Caco-2 (cell line): ENCODE data around the gene ZFHX3. TPM values are rescaled to one million over a fixed set of nuclear protein-coding genes. Genes with fewer than 3 reads are reported as not detected.

Experiments
- BruUV-seq: library from RNA; stranded (reverse); fragments of 400-500 nt; replicated peaks from 2 replicates; lab custom pipeline; 2021; lab: Mats Ljungman, UMichigan
- CTCF ChIA-PET: fragments of 300-600 bp; sonication (Branson Sonifier 250); formaldehyde crosslinking; loops from one replicate; lab custom pipeline; 2022; ENCODE audit warnings: antibody characterized with exemption; lab: Charles Lee
- POLR2A ChIA-PET: fragments of 300-600 bp; sonication (Branson Sonifier 250); formaldehyde crosslinking; loops from one replicate; lab custom pipeline; 2022; ENCODE audit warnings: antibody characterized with exemption; lab: Charles Lee
- DNase-seq, 2 experiments: peaks; one replicate each; pipeline versions ENCODE4 v3.0.0 to v3.0.0-alpha.2; 2020 to 2022
- H3K27me3 ChIP-seq: replicated peaks from 2 replicates; pipeline ENCODE4 v1.6.0; 2011; ENCODE audit warnings: low read length; ENCODE audit not compliant: control insufficient read depth, insufficient read depth
- H3K36me3 ChIP-seq: 2 replicates; pipeline ENCODE4 v1.5.1; 2011; ENCODE audit warnings: low read length; ENCODE audit not compliant: control insufficient read depth, insufficient read depth
- H3K4me1 ChIP-seq: fragments of 250-450 bp; sonication (Bioruptor Pico); 2 replicates; pipeline ENCODE4 v1.5.1; 2020; ENCODE audit warnings: mild to moderate bottlenecking
- H3K4me3 ChIP-seq: 2 replicates; pipeline ENCODE4 v1.5.1; 2011; ENCODE audit warnings: low read depth, mild to moderate bottlenecking, control low read depth, low read length
- H3K9me3 ChIP-seq: fragments of 250-450 bp; sonication (Bioruptor Pico); 2 replicates; pipeline ENCODE4 v1.5.1; 2020; ENCODE audit warnings: mild to moderate bottlenecking, moderate library complexity
- H3K27ac Mint-ChIP-seq: one replicate; pipeline ENCODE4 v1.8.0; 2022; ENCODE audit warnings: mixed read lengths; ENCODE audit not compliant: unreplicated experiment
- H3K27me3 Mint-ChIP-seq: one replicate; pipeline ENCODE4 v1.8.0; 2022; ENCODE audit warnings: mixed read lengths; ENCODE audit not compliant: insufficient read depth, unreplicated experiment
- H3K36me3 Mint-ChIP-seq: one replicate; pipeline ENCODE4 v1.8.0; 2022; ENCODE audit warnings: mild to moderate bottlenecking, mixed read lengths; ENCODE audit not compliant: insufficient read depth, unreplicated experiment
- H3K4me1 Mint-ChIP-seq: one replicate; pipeline ENCODE4 v1.8.0; 2022; ENCODE audit warnings: low read depth, mixed read lengths; ENCODE audit not compliant: unreplicated experiment
- H3K4me3 Mint-ChIP-seq: one replicate; pipeline ENCODE4 v1.8.0; 2022; ENCODE audit warnings: mild to moderate bottlenecking, moderate library complexity, mixed read lengths; ENCODE audit not compliant: unreplicated experiment
- H3K9me3 Mint-ChIP-seq: one replicate; pipeline ENCODE4 v1.8.0; 2022; ENCODE audit warnings: mixed read lengths; ENCODE audit not compliant: unreplicated experiment
- intact Hi-C: fragments of 100-400 bp; cut with micrococcal nuclease; formaldehyde crosslinking; loops from one replicate; pipeline ENCODE4 v1.10.0; 2022; ENCODE audit not compliant: unreplicated experiment
- total RNA-seq: library from RNA; stranded (reverse); gene quantifications from 2 replicates; pipeline ENCODE4 v1.2.3, GENCODE V29; 2022
- TF ChIP-seq, protein P1 (sequence below), 2 experiments: fragments of 200-600 bp in 1 of 2; IDR thresholded peaks; 1 replicate in 1 of 2; 2 replicates in 1 of 2; pipeline versions ENCODE4 v1.5.1 to v1.8.0; 2011 to 2022; ENCODE audit warnings: antibody characterized with exemption in 1 of 2, control low read depth in 1 of 2, inconsistent platforms in 1 of 2, low read depth in 1 of 2, low read length in 1 of 2, mild to moderate bottlenecking in 1 of 2, moderate library complexity in 1 of 2; ENCODE audit not compliant: insufficient read depth in 1 of 2, severe bottlenecking in 1 of 2, unreplicated experiment in 1 of 2

Gene ZFHX3
- total RNA-seq, 1 experiment from 2014 or later, result 39.9 TPM

DNA sequence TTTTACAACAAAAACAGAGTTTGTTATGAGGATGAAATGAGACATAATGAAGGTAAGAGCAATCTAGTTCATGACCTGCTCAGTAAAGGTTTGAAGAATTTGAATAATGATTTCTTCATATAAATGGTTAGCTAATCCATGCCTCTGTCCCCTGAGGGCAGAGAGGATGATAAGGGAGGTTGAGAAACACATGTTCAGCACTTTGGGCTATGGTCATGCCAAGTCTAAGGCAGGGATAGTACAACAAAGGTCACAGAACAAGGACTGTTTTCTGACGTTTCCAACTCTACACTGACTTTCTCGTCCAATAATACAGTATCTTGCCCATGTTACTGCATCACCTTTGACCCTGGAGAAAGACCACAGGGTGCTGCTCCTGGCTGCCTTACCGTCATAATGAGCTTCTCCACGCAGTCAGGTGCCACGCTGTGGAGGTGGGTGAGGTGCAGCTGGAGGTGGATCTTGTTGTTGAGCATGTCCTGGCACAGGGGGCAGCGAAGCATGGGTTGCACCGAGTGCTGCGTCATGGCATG is 236.7 kb downstream of the ZFHX3 start:
- H3K4me3 Mint-ChIP-seq, result no peak overlapping the region
- Histone ChIP-seq H3K4me1 (no peaks in the 10 kb centered on the region), H3K9me3 (no peaks in the 10 kb centered on the region), H3K4me3 (no peak overlapping the region), H3K36me3 (no peaks in the 10 kb centered on the region; the same call in 1 of the 2 replicates), H3K27me3 (no peaks in the 10 kb centered on the region)
- no peak for DNase-seq
- no peak overlapping the region for H3K27ac Mint-ChIP-seq
- intact Hi-C loops, result no loop called here
- no peaks in the 10 kb centered on the region for H3K27me3 Mint-ChIP-seq
- peaks cover 7% of the 10 kb centered on the region for H3K4me1 Mint-ChIP-seq
- ChIA-PET CTCF (no interaction called here), POLR2A (no interaction called here)
- peaks cover 45% of the 10 kb centered on the region for H3K36me3 Mint-ChIP-seq
- TF ChIP-seq, protein P1, sequence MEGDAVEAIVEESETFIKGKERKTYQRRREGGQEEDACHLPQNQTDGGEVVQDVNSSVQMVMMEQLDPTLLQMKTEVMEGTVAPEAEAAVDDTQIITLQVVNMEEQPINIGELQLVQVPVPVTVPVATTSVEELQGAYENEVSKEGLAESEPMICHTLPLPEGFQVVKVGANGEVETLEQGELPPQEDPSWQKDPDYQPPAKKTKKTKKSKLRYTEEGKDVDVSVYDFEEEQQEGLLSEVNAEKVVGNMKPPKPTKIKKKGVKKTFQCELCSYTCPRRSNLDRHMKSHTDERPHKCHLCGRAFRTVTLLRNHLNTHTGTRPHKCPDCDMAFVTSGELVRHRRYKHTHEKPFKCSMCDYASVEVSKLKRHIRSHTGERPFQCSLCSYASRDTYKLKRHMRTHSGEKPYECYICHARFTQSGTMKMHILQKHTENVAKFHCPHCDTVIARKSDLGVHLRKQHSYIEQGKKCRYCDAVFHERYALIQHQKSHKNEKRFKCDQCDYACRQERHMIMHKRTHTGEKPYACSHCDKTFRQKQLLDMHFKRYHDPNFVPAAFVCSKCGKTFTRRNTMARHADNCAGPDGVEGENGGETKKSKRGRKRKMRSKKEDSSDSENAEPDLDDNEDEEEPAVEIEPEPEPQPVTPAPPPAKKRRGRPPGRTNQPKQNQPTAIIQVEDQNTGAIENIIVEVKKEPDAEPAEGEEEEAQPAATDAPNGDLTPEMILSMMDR (IDR thresholded peaks at IDR 0.05; ENCODE audit: insufficient read depth in 1 of 2, low read depth in 1 of 2, low read length in 1 of 2, severe bottlenecking in 1 of 2, unreplicated experiment in 1 of 2), result no peak
- no TSS peak for BruUV-seq
- H3K9me3 Mint-ChIP-seq, result no peaks in the 10 kb centered on the region

GRCh38 chr16:72810480-72810879 is 237.4 kb downstream of the ZFHX3 start:
- H3K4me1 ChIP-seq, result no peaks in the 10 kb centered on the region
- no TSS peak for BruUV-seq
- Mint-ChIP-seq H3K27ac (no peak overlapping the region), H3K27me3 (no peaks in the 10 kb centered on the region), H3K4me1 (peaks cover 7% of the 10 kb centered on the region), H3K4me3 (no peak overlapping the region), H3K9me3 (no peaks in the 10 kb centered on the region), H3K36me3 (peaks cover 53% of the 10 kb centered on the region)
- no peak for DNase-seq
- ChIA-PET POLR2A (interaction anchor here (0.6 kb wide), 1 partner anchor 11 kb away, joined by 3 read pairs; no protein-coding TSS in a partner anchor), CTCF (no interaction called here)
- H3K36me3 ChIP-seq, result no peaks in the 10 kb centered on the region; the same call in 1 of the 2 replicates
- no peaks in the 10 kb centered on the region for H3K27me3 ChIP-seq
- no peaks in the 10 kb centered on the region for H3K9me3 ChIP-seq
- intact Hi-C loops, result no loop called here
- H3K4me3 ChIP-seq, result no peak overlapping the region
- TF ChIP-seq, protein P1 (IDR thresholded peaks at IDR 0.05; ENCODE audit: insufficient read depth in 1 of 2, low read depth in 1 of 2, low read length in 1 of 2, severe bottlenecking in 1 of 2, unreplicated experiment in 1 of 2), result no peak

GRCh38 chr16:72809446-72809845 is 238.5 kb downstream of the ZFHX3 start:
- peaks cover 54% of the 10 kb centered on the region for H3K36me3 Mint-ChIP-seq
- intact Hi-C loops, result no loop called here

More at GRCh38 chr16:72809446-72809845, 238.5 kb downstream of the ZFHX3 start:
- no peaks in the 10 kb centered on the region for H3K27me3 Mint-ChIP-seq
- no peak overlapping the region for H3K4me3 ChIP-seq
- H3K36me3 ChIP-seq, result no peaks in the 10 kb centered on the region; the same call in 1 of the 2 replicates
- no peaks in the 10 kb centered on the region for H3K27me3 ChIP-seq
- POLR2A ChIA-PET, result no interaction called here
- CTCF ChIA-PET, result no interaction called here
- no peak overlapping the region for H3K27ac Mint-ChIP-seq
- peaks cover 7% of the 10 kb centered on the region for H3K4me1 Mint-ChIP-seq
- no peaks in the 10 kb centered on the region for H3K9me3 ChIP-seq
- H3K4me1 ChIP-seq, result no peaks in the 10 kb centered on the region
- no peak for DNase-seq
- no peak overlapping the region for H3K4me3 Mint-ChIP-seq
- TF ChIP-seq, protein P1 (IDR thresholded peaks at IDR 0.05; ENCODE audit: insufficient read depth in 1 of 2, low read depth in 1 of 2, low read length in 1 of 2, severe bottlenecking in 1 of 2, unreplicated experiment in 1 of 2), result no peak
- H3K9me3 Mint-ChIP-seq, result no peaks in the 10 kb centered on the region
- BruUV-seq, result no TSS peak
